ENCODE measurements around the gene VSTM2B.

VSTM2B gene

DNA sequence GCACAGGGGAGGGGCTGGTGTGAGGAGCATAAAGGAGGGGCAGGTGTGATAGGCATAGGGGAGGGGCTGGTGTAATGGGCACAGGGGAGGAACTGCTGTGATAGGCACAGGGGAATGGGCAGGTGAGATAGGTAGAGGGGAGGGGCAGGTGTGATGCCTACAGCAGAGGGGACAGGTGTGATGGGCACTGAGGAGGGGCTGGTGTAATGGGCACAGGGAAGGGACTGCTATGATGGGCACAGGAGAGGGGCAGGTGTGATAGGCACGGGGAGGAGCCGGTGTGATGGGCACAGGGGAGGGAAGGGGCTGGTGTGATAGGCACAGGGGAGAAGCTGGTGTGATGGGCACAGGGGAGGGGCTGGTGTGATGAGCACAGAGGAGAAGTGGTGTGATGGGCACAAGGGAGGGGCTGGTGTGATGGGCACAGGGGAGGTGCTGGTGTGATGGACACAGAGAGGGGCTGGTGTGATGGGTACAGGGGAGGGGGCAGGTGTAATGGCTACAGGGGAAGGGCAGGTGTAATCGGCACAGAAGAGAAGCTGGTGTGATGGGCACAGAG is 40.8 kb downstream of the VSTM2B start:
- no peak for DNase-seq (ENCODE audit: low read depth)

GRCh38 chr19:29567366-29567915 is 41.6 kb downstream of the VSTM2B start:
- no peak for DNase-seq (ENCODE audit: low read depth)

- no peak for DNase-seq (ENCODE audit: low read depth)
Observed at GRCh38 chr19:29568036-29569025, 42.5 kb downstream of the VSTM2B start.

DNA sequence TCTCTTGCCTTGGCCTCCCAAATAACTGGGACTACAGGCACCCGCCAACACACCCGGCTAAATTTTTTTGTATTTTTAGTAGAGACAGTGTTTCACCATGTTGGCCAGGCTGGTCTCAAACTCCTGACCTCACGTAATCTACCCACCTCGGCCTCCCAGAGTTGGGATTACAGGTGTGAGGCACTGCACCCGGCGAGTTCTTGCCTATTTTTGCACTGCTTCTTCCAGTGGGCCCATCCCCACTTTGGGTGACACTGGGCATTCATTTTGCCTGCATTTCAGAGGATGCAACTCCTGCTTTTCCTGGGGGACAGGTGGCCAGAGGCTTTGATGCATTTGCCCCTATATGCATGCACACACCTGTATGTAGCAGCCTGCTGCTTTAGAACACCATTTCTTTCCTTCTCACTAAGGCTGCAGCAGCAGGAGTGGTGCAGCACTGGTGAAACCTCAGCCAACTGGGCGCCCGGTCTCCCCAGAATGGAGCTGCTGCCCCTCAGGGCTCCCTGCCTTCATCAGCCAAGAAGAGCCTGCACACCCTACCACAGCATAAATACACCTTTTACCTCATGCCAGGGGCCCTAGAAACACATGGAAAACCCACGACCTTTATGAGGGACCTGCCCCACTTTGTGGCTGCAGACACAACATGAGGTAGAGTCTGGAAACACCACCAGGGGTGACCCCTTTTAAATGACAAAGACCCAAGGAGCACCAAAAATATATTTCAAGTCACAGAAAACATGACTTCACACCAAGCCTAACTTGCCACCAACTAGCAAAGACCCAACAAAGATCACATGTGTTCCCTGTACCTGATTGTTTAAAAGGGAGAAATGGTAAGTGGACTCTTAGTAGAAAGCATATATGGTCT is 43.5 kb downstream of the VSTM2B start:
- DNase-seq (ENCODE audit: low read depth), result no peak

DNA sequence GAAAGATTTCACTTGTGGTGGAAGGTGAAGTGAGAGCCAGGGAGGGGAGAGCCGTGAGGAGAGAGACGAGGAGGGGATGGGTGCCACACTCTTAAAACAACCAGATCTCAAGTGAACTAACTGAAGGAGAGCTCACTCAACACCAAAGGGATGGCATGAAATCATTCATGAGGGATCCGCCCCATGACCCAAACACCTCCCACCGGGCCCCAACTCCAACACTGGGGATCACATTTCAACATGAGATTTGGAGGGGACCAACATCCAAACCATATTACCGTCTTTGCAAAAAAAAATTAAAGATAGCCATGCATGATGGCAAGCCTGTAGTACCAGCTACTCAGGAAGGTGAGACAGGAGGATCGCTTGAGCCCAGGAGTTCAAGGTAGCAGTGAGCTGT is 45.4 kb downstream of the VSTM2B start:
- DNase-seq (ENCODE audit: low read depth), result no peak

GRCh38 chr19:29573486-29573885 is 47.7 kb downstream of the VSTM2B start:
- DNase-seq (ENCODE audit: low read depth), result no peak

DNA sequence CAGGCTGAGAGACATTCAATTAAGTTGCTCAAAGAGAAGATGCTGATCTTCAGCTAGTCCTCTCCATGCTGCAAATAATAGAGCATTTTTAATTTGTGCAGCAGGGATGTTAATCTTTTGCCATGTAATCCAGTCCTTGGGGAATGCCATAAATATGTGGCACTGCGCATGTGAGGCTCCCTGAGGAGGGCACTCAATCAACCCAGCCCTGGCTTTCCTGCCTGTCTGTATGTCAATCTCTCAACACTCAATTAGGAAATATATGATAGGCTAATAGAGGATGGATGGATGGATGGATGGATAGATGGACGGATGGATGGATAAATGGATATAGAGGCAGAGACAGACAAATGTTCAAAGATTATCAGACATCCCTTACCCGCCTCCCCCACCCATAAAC is 48.7 kb downstream of the VSTM2B start:
- DNase-seq (ENCODE audit: low read depth), result no peak

DNA sequence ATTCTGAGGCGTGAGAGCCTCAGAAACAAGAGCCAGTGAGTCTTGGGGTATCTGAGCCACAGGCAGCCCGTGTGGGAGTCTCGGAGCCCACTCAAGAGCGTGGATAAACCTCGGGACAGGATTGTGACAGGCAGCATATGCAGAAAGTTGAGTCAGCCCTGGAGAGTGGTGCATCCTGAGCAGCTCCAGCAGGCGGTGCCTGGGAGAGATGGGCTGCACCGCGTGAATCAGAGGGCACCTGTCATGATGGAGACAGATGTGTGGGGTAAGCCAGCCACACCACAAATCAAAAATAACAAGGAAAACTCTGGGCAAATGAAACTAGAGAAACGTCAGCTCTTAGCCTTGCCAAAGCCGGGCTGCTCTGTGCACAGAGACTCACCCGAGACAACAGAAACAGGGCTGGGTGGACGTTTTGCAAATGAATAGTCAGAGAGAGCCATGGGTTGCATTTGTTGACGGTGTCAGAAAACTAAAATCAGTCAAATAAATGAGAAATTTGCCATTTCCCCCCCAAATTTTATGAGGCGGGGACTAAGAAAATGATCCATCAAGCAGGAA is 50.3 kb downstream of the VSTM2B start:
- DNase-seq (ENCODE audit: low read depth), result no peak

DNA sequence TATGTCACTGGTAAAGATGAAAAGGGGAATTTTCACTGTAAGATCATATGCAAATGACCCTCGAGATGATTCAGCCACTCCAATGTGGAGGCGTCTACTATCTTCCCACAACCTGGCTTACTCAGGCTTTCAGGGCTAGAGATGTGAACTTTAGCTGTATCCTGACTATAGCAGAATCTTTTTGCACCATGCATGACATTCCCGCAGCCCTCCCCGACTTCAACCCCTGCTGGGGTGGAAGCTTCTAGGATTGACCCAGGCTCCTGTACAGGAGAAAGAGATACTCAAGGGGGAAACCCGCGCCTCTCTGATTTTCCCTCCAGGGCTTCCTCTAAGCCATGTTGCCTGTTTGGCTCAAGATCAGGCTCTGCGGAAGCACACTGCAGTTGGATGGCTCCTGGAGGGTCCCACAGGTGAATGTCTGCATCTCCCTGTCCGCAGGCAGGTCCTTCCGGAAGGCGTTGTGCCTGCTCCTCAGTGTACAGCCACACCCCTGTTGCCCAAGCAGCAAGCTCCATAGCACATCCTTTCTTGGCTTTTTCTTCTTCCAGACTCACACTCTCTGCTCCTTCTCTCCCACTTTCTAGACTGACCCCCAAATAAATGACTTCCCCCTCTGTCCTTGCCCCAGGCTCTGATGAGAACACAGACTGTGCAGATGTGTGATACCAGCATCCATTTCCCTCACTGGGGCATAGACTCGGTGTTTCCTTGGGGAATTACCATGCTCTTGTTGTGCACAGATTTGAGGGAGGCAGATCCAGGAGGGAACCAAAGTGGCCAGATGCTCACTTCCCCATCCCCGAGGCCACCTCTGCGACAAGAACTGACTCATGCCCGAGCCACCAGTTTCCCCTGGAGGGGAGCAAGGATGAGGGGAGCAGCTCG is 51.2 kb downstream of the VSTM2B start:
- DNase-seq (ENCODE audit: low read depth), result peak; percentile 27

- no peak for DNase-seq (ENCODE audit: low read depth)
Observed at GRCh38 chr19:29577649-29577963, 51.8 kb downstream of the VSTM2B start.

DNA sequence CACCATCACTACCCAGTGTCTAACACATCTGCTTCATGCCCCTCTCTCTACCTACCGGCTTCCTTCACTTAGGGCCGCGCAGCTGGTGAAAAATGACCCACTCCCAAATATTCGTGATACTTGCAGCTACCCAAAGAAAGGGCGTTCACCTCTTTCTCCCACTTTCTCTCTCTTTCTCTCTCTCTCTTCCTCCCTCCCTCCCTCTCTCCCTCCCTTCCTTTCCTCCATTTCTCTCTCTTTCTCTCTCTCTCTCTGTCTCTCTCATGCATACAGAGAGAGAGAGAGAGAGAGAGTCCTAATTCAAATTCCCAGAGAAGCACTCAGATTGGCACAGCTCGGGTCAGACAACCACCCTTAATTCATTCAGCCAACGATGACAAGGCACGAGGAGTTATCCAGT is 52.6 kb downstream of the VSTM2B start:
- no peak for DNase-seq (ENCODE audit: low read depth)

DNA sequence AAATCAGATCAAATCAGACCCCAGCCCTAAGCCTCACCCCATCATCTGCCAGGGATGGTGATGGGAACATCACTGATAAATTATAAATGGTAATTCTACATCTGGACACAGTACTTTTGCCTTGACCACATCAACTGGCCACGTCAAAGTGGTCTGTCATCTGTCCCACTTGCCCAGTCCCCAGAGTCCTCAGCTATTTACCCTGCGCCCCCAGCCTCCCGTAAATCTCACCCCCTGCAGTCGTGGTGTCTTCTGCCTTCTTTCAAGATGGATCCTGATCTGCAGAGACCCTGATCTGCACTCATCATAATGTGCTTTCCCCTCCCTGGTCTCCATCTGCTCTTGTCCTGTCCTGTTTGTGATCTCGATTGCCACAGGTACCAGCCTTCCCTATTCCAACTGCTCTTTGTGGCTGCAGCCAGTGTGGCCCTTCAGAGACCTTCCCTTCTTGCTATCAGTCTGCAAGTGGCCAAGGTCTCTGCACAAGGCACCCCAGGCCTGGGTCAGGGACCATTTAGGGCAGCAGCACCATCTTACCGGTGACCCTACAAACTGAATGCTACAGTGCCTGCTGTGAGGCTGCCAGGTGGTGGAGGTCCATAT is 53.6 kb downstream of the VSTM2B start:
- DNase-seq (ENCODE audit: low read depth), result no peak

- DNase-seq (ENCODE audit: low read depth), result no peak
Observed at GRCh38 chr19:29581398-29581797, 55.6 kb downstream of the VSTM2B start.

DNA sequence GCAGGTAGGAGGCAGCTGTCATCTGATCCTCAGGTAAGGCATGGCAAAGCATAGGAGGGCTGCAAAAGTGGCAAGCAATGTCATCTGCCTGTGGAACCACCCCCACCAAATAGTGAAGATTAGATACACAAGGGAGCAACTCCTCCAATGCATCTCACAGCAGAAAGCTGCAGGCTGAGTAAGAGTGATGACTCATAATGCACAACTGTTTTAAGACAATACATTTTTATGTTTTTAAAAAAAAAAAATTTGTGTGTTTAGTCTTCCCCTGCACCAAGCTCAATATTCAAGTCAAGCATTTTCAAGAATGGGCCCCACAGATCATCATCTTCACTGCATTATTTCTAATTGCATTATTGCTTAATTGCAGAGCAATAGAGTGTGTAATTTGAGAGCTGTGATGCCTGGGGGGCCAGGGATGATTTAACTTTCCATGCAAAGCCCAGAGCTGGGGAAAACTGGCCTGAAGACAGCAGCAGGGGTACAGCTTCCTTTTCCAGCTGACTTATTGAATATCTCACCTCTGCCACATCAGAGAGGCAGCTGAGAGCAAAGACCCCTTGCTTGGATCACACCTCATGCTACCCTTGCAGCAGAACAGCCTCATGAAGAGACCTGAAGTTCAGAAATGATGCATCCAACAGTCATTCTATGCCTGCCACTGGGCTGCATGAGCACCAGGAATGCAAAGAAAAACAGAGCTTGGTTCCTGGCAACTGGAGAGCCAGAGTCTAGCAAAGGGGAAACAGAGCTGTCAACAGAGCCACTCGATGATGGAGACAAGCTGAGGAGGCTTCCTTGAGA is 57.6 kb downstream of the VSTM2B start:
- no peak for DNase-seq (ENCODE audit: low read depth)

DNA sequence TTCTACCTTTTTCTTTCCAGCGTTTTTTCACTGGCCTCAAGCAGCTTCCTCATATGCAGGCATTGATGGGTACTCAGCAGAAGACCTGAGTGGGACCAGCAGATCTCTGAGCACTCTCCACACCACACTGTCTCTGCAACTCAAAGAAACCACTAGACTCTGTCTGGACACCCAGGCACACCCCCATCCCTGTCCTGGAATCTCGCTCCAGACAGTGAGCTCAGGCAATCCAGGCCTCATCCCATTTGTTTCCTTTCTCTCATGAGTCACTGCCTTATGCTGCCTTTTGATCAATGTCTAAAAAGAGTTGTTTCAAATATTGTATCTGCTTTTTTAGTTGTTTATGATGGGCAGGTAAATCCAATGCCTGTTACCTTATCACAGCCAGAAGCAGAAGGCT is 60.6 kb downstream of the VSTM2B start:
- no peak for DNase-seq (ENCODE audit: low read depth)

GRCh38 chr19:29587059-29587458 is 61.3 kb downstream of the VSTM2B start:
- DNase-seq (ENCODE audit: low read depth), result no peak

GRCh38 chr19:29587518-29587986 is 61.8 kb downstream of the VSTM2B start:
- peak; percentile 58 for DNase-seq (ENCODE audit: low read depth)

DNA sequence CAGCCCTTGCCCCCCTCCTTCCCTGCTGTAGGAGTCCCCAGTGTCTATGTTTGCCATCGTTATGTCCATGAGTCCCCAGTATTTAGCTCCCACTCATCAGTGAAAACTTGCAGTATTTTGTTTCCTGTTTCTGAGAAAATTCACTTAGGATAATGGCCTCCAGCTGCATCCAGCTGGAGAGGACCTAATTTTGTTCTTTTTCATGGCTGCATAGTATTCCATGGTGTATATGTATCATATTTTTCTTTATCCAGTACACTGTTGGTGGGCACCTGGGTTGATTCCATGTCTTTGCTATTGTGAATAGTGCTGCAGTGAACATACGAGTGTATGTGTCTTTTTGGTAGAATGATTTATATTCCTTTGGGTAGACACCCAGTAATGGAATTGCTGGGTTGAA is 62.3 kb downstream of the VSTM2B start:
- DNase-seq (ENCODE audit: low read depth), result no peak

- DNase-seq (ENCODE audit: low read depth), result no peak
Observed at GRCh38 chr19:29590278-29590677, 64.5 kb downstream of the VSTM2B start.

- DNase-seq (ENCODE audit: low read depth), result no peak
Observed at GRCh38 chr19:29591670-29592069, 65.9 kb downstream of the VSTM2B start.

Data from activated T-cell treated with anti-CD3 and anti-CD28 coated beads for 48 hours (primary cell).